Tibial nerve (tissue), 3 donors: ENCODE results near the gene SOD3.

Experiments
- POLR2A ChIP-seq, 2 donors: fragments of 450-650 bp; IDR thresholded peaks; one replicate each; pipeline ENCODE4 v1.6.1; 2017; ENCODE audit warnings: antibody characterized with exemption in 2 of 2, mild to moderate bottlenecking in 2 of 2, moderate library complexity in 2 of 2
- TF ChIP-seq, protein P1 (sequence below), 5 experiments: fragments of 200-600 bp in 3 of 5; fragments of 450-650 bp in 2 of 5; sonication (generic) in 3 of 5; IDR thresholded peaks; one replicate each; pipeline ENCODE4 v1.5.1; 2016 to 2019; ENCODE audit warnings: antibody characterized with exemption in 5 of 5, mild to moderate bottlenecking in 3 of 5, moderate library complexity in 2 of 5

DNA sequence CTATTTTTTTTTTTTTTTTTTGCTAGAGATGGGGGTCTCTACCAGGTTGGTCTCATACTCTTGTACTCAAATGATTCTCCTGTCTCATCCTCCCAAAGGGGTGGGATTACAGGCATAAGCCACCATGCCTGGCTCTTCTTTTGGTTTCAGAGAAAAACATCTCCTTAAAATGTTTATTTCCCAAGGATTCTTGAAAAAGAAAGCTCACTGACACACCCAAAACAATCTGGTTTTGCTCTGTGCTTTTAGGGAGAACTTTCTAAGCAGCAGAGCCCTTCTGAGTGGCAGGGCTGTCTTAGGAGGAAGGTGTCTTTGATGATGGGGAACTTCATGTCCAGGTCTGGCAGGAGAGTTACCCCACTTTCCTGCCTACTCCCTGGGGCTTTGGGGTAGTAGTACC lies 1.2 kb downstream of the SOD3 start:
- TF ChIP-seq, protein P1, sequence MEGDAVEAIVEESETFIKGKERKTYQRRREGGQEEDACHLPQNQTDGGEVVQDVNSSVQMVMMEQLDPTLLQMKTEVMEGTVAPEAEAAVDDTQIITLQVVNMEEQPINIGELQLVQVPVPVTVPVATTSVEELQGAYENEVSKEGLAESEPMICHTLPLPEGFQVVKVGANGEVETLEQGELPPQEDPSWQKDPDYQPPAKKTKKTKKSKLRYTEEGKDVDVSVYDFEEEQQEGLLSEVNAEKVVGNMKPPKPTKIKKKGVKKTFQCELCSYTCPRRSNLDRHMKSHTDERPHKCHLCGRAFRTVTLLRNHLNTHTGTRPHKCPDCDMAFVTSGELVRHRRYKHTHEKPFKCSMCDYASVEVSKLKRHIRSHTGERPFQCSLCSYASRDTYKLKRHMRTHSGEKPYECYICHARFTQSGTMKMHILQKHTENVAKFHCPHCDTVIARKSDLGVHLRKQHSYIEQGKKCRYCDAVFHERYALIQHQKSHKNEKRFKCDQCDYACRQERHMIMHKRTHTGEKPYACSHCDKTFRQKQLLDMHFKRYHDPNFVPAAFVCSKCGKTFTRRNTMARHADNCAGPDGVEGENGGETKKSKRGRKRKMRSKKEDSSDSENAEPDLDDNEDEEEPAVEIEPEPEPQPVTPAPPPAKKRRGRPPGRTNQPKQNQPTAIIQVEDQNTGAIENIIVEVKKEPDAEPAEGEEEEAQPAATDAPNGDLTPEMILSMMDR (IDR thresholded peaks at IDR 0.05): no peak
- no peak for TF ChIP-seq POLR2A (IDR thresholded peaks at IDR 0.05)
